ENCODE results near the gene DOCK8.

Gene DOCK8

DNA sequence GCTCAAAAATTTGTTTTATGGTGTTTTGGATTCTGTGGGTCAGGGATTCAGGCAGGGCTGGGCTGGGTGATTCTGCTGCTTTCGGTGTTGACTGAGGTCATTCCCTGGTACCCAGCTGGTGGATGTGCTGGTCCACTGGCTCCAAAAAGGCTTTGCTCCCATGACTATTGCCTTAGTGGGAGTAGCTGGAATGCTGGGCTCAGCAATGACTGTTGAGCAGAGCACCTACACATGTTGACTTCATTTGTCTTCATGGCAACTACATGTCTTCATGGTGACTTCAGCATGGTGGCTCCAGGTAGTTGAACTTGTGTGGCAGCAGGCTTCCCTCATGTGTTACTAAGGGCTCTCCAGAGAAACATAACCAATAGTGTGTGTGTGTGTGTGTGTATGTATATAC lies 297.2 kb downstream of the DOCK8 start:
- TF ChIP-seq, protein P1, sequence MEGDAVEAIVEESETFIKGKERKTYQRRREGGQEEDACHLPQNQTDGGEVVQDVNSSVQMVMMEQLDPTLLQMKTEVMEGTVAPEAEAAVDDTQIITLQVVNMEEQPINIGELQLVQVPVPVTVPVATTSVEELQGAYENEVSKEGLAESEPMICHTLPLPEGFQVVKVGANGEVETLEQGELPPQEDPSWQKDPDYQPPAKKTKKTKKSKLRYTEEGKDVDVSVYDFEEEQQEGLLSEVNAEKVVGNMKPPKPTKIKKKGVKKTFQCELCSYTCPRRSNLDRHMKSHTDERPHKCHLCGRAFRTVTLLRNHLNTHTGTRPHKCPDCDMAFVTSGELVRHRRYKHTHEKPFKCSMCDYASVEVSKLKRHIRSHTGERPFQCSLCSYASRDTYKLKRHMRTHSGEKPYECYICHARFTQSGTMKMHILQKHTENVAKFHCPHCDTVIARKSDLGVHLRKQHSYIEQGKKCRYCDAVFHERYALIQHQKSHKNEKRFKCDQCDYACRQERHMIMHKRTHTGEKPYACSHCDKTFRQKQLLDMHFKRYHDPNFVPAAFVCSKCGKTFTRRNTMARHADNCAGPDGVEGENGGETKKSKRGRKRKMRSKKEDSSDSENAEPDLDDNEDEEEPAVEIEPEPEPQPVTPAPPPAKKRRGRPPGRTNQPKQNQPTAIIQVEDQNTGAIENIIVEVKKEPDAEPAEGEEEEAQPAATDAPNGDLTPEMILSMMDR (IDR thresholded peaks at IDR 0.05): no peak
- Histone ChIP-seq H3K4me3 (no peak overlapping the region), H3K27ac (no peak overlapping the region)
- no peak for DNase-seq (ENCODE audit: low spot score)

DNA sequence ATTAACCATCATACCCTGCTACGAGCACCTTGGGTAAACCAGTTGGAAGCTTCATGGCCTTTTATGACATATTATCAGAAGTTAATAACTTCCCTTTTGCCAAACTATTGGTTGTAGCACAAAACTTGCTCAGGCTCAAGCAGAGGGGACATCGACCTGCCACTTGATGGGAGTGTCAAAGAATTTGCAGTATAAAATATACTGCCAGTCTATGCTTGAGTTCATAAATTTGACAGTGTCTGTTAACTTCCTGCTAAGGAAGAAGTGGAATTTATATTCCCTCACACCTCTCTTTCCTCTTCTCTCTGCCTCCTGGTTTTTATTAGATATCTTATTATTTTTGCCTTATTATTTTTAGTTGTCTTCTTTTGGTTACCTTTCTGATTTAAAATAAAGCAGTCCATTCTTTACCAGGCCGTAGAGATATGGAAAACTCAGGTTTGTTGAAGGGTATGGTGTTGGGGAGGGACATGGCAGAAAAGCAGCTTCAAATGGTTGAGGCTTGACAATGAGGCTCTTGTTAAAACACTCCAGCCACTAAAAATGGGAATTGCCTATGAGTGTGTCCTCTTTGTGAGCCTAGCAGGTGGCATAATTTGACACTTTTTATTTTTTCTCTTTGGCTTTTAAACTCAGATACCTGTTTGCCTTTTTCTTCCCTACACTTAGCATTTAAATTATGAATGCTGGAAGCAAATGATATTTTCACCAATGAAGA lies 298.0 kb downstream of the DOCK8 start:
- no peak for DNase-seq (ENCODE audit: low spot score)
- TF ChIP-seq, protein P1 (IDR thresholded peaks at IDR 0.05): no peak
- Histone ChIP-seq H3K4me3 (no peak overlapping the region), H3K27ac (no peak overlapping the region)

All from coronary artery (tissue), 2 donors.